22Rv1 (cell line): Measurements from ENCODE around the gene KRTAP20-1.

Source experiments
- ZFX ChIP-seq: fragments of 450-650 bp; IDR thresholded peaks from 2 replicates; pipeline ENCODE4 v1.6.1; 2017; ENCODE audit warnings: antibody characterized with exemption, borderline replicate concordance
- TF ChIP-seq, protein P1 (sequence below): fragments of 450-650 bp; IDR thresholded peaks from 2 replicates; pipeline ENCODE4 v1.5.1; 2017; ENCODE audit warnings: mild to moderate bottlenecking

GRCh38 chr21:30628109-30628508 lies 11.9 kb downstream of the KRTAP20-1 start:
- TF ChIP-seq, protein P1, sequence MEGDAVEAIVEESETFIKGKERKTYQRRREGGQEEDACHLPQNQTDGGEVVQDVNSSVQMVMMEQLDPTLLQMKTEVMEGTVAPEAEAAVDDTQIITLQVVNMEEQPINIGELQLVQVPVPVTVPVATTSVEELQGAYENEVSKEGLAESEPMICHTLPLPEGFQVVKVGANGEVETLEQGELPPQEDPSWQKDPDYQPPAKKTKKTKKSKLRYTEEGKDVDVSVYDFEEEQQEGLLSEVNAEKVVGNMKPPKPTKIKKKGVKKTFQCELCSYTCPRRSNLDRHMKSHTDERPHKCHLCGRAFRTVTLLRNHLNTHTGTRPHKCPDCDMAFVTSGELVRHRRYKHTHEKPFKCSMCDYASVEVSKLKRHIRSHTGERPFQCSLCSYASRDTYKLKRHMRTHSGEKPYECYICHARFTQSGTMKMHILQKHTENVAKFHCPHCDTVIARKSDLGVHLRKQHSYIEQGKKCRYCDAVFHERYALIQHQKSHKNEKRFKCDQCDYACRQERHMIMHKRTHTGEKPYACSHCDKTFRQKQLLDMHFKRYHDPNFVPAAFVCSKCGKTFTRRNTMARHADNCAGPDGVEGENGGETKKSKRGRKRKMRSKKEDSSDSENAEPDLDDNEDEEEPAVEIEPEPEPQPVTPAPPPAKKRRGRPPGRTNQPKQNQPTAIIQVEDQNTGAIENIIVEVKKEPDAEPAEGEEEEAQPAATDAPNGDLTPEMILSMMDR = no peak
- no peak for TF ChIP-seq ZFX
